Stimulated activated CD4-positive, alpha-beta T cell treated with anti-CD3 and anti-CD28 coated beads, TNF-alpha, amount 100 ng/mL, for 48 hours (primary cell): Measurements from ENCODE around the gene CHMP4B.

Source experiments
- DNase-seq, 3 donors: peaks; one replicate each; pipeline ENCODE4 v3.0.0-alpha.2; 2020; ENCODE audit warnings: low read depth in 3 of 3

CHMP4B gene

DNA sequence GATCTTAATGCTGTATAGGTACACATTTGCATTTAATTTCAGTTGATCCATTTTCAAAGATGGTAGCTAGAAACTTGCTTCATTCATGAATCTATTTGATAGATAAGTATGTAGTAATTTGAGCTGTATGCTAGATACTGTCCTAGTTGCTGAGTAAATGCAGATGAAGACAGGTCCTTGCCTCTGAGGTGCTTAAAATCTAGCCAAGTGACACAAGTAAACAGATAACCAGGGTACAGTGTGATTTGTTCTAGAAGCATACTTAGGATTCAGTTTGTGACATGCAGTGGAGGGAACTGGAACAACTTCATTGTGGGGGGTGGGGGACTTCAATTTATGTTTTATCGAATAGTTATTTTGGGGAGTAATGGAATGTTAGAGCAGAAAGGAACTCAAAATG, 9.2 kb downstream of the CHMP4B start:
- no peak for DNase-seq

DNA sequence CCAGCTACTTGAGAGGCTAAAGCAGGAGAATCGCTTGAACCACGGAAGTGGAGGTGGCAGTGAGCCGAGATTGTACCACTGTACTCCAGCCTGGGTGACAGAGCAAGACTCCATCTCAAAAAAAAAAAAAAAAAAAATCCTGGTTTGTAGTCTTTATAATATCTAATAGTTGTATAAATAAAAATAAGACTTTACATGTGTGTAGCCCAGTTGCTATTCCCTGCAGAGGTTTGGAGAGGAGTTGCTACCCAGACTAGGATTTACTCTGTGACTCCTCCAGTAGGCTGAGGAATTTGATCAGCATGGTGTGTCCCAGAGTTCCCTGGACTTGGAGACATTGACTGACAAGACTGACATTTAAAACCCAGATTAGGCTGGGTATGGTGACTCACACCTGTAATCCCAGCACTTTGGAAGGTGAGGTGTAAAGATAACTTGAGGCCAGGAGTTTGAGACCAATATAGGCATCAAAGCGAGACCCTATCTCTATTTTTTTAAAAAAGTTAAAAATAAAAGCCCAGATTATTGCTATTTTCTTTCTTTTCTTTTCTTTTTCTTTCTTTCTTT, 10.2 kb downstream of the CHMP4B start:
- DNase-seq = no peak

DNA sequence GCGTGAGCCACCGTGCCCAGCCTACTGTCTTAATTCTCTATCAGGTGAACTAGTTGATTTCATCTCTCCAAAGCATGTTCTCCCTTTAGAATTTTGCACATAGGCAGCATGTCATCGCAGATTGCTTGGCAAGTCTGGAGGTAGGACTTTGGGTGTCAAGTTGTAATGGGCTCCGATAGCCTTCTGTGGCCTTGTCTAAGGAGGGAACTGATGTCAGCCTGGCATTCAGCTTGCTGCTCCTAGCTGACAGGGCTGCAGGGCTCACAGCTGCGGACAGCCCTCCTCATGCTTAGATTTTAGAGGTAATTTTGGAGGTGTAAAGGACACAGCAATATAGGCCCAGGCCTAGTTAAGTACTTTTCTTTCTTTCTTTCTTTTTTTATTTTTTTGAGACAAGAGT, 11.3 kb downstream of the CHMP4B start:
- DNase-seq = no peak

DNA sequence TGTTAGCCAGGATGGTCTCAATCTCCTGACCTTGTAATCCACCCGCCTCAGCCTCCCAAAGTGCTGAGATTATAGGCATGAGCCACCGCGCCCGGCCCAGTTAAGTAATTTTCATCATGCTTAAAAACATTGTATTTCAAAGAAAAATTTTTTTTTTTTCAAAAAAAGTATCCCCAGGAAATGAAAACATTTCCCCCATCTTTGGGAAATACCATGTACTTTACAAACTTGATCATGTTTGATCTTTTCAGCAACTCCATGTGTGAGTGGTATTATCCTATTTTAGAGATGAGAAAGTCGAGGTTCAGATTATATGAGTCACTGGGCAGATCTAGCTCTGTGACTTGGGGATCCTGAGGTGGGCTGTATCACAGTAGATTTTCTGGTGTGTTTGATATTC, 11.8 kb downstream of the CHMP4B start:
- no peak for DNase-seq

DNA sequence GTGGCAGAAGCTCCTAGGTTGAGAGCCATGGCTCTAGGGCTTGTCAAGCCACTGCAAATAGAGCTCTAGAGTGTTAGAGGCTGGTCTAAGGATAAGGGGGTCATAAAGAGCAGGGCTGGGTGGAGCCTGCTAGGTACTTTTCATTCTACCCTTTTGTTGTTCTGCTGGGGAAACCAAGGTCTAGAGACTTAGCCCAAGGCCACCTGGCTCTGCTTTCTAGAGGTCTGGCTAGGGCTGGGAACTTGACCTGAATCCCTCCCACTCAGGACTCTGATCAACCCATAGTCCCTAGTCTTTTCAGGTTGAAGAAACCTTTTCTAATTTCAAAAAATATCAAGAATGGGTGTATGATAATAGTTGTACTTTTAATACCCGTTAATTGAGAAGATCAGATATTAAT, 13.7 kb downstream of the CHMP4B start:
- DNase-seq = no peak

DNA sequence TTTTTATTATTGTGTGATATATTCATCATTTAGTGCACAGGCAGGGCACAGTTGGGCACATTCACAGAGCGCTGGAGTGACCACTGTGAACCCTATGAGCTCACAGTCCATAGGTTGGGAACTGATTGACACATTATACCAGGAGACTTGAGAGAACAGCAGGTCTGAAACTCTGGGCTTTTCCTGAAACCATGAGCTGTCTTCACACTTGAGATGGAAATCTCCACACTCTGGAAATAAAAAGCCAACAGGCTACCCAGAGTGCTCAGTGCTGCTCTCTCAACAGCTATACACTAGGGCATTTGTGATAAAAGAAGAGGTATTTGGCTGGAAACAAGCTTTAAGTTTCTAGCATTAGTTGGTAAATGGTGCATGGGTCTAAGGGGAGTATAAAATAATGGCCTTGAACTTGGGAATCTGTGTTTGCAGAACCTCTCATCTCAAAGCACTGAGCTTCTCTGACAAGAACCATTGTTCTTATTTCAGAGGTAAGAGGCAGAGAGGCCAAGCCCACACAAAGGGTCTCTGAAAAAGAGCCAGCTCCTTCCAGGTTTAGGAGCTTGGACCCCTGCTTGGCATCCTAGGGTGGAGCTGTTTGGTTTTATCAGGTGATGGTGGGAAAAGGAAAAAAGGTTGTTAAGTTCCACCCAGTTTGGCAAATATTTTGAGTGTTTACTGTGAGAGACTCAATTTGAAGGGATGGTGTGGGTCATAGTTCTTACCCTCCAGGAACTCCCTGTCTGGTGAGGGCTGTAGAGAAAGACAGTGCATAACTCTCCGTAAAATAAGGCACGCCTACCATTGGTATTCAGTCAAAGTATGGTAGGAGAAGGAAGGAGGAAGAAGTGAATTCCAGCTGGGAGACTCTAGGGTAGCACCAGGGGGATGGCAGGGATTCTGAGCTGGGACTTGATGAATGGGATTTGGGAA, 14.5 kb downstream of the CHMP4B start:
- DNase-seq = no peak

DNA sequence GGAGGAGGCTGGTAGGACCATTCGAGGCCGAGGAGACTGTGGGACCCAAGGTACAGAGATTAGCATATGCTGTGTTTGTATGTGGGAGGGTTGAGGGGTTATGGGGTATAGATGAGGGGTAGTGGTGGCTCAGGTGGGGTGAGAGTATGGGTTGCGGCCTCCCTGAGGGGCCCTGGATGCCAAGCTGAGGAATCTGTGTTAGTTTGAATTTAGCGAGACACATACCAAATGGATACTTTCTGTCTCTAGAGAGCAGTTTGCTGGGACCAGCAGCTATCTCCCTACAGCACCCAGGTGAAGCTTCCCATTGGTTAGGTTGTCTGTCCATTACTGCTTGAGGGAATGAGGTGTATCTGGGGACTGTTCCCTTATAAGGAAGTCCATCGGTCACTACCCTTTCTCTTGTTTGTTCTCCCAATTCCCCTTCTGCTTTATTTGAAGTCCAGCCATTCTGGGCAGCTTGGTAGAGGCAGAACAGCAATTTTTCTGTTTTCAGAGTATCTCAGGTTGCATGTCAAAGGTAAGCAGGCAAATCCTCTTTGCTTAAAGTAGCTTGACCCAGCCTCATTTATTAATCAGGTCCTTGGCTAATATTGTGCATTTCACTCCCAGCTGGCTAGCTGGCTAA, 15.2 kb downstream of the CHMP4B start:
- no peak for DNase-seq

DNA sequence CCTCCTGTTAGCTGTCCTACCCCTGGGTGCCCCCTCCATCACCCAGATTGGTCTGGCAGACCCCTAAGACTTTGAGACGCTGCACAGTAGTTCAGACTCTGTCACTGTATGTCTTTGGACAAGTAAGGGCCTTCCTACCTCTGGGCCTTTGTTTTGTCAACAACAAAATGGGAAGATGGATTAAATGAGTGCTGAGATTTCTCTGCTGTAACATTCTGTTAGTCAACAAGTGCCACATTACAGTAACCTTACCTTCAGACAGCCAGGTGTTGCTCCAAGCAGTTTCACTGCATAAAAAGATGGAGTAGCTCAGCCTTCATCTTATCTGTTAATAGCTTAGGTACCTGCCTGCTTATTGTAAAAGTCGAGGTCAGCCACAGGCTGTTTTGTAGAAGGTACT, 16.0 kb downstream of the CHMP4B start:
- DNase-seq = no peak

DNA sequence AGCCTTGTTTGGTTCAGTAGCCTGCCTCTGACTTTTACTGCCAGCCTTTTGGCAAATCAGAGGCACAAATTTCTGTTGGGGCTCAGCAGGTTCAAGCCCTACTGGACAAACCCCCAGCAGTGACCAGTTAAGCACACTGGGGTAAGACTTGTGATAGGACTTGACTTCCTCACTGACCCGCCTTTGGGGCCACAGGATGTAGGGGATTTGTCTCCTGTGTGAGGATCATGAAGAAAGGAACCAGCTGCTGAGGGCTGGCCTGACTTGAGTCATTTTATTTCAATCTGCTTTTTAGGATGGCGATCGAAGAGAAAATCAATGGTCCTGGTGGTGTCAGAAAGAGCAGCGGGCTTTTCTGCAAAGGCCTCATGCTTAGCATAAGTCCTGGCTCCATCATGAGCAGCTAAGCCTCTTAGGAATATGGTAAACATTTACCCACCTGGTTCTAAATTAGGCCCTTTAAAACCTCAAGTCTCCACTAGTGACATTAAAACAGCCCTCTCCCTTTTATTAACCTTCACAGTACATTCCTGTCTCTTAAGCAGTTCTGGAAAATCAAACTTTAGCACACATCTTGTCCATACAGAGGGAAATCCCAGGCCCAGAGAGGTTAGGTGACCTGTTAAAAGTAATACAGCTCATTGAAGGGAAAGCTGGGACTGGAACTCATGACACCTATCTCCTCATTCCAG, 16.6 kb downstream of the CHMP4B start:
- DNase-seq = no peak

DNA sequence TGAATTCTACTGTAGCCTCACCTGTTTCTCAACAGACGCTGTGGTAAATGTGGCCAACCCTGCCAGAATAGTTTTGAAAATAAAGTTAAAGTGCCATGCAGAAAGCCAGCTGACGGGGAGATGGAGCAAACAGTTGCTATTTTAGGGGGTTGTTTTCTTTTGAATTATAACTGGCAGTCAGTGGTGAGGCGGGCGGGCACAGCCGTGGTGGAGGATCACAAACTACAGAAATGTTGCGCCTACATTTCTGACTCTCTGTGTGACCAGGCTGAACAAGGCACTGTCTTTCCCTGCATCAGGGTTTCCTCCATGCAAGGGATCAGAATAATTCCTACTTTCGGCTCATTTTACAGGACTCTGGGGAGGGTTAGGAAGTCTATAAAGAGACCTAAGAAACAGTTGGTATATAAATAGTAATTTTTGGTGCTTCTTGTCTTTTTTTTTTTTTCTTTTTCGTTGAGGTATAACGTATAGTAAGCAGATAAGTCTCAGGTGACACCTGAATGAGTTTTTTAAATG, 17.2 kb downstream of the CHMP4B start:
- no peak for DNase-seq

DNA sequence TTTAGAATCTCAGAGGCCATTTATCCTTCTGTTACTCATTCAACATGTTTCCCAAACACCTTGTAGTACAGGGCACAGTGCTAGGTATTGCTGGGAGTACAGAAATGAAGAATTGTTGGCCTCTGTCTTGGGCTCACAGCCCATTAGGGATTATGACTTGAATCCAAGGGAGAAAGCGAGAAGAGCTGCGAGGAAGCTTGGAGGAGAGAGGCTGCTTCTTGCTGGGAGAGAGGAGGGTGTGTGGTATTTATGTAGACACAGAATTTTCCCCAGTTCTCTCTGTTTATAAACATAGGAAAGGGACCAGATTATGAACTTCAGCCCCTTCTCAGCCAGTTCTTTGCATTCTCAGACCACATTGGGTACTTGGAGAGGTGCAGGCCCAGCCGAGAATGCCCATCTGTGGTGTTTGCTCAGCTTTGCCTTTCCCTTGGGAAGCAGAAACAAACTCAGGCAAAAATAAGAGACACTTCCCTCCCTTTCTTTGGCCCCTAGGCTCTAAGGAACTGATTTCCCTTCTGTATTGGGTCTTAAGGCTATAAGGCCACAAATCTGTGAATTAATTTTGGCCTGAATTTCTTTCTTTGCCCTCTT, 17.9 kb downstream of the CHMP4B start:
- DNase-seq = no peak

DNA sequence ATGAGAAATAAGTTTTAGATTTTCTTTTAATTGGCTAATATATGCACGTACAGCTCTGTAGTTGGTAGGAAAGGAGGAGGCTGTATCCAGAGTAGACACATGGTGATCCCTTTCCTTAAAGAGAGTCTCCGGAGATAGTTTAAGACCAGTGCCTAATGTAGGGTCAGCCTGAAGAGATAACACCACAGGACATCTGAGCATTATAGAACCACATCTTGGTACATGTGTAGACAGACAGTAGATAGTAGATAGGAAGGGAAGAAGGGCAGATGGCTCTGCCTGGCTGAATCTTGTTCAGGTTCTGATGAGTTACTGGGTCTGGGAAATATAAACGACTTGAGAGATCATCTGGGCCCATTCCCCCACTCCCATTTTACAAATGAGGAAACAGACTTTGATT, 18.5 kb downstream of the CHMP4B start:
- no peak for DNase-seq

DNA sequence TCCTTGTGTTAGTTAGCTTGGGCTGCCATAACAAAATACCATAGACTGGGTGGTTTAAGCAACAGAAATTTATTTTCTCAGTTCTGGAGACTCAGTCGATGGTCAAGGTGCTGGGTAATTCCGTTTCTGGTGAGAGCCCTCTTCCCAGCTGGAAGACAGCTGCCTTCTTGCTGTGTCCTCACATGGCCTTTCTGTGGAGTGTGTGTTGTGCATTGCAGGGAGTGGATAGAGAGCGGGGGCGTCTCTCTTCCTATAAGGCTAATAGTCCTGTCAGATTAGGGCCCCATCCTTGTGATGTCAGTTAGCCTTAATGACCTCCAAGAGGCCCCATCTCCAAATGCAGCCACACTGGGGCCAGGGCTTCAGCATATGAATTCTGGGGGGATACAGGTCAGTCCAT, 19.2 kb downstream of the CHMP4B start:
- no peak for DNase-seq

DNA sequence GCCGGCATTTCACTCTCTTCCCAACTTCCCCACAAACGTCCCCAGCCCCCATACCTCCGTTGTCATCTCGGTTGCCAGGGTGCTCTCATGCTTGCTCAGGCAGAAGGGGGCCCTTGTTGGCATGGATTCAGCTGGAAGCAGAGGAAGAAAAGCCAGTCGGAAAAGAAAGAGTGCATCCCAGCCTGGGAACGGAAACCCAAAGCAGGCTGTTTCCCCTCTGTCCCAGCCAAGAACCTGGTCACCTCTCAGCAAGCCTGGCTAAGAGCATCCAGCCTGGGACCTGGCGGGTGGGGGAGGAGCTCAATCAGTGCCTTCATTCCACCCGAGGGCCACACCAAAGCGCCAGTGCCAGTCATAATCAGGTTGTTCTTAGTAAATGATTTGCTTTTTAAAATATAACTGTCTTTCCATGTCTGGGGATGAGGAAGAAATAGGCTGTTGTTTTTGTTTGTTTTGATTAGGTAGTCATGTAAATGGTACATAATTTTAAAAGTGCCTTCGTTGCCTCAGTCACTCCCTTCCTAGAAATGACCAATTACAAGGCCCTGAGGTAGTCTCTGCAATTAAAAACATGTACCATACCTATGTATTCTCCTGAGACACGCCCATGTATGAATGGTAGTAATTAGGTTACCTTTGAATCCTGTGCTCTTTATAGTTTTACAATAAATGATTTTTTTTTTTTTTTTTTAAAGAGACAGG, 21.1 kb downstream of the CHMP4B start:
- DNase-seq = no peak

DNA sequence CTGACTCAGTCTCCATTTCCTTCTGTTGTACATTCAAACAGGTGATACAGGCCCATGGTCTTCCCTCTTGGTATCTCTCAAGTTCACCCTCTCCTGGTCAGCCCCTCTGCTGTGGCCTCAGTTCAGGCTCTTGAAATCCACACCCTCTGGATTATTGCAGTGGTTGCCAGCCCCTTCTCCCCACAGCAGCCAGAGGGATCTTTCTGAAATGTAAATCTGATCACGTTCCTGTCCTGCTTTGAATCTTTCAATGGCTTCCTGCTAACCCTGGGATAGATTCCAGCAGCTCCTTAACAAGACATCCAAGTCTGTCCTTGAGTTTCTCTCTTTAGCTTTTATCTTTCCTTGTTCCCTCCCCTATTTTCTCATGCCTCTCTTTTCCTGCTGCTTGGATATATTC, 22.2 kb downstream of the CHMP4B start:
- DNase-seq = no peak

DNA sequence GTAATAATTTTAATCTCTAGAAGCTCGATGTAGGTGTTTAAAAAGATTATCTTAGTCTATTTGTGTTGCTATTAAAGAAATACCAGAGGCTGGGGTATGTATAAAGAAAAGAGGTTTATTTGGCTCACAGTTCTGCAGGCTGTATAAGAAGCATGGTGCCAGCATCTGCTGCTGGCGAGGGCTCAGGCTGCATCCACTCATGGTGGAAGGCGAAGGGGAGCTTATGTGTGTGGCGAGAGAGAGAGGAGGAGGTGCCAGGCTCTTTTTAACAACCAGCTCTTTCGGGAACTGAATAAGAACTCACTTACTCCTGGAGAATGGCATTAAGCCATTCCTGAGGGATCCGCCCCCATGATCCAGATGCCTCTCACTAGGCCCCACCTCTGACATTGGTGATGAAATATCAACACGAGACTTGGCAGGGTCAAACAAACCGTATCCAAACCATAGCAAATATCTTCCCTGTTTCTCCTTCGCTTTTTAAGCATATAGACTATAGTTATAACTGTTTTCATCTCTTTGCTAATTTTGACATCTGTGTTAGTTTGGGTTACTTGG, 24.5 kb downstream of the CHMP4B start:
- no peak for DNase-seq

DNA sequence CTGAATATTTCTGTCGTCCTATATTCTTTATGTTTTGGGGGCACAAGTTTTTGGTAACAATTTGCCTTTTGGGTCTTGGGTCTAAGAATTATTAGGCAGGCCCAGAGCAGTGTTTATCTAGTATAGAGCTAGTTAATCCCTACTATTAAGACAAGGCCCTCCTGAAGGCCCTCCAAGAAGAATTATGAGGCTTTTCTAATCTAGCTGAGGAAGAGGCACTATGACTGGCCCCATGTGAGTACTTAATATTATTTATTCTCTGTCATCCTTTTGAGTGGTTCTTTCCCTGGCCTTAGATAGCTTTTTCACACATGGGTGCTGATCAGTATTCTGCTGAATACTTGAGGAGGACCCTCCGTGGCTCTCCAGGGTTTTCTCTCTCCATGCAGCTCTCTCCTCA, 25.1 kb downstream of the CHMP4B start:
- DNase-seq = no peak

DNA sequence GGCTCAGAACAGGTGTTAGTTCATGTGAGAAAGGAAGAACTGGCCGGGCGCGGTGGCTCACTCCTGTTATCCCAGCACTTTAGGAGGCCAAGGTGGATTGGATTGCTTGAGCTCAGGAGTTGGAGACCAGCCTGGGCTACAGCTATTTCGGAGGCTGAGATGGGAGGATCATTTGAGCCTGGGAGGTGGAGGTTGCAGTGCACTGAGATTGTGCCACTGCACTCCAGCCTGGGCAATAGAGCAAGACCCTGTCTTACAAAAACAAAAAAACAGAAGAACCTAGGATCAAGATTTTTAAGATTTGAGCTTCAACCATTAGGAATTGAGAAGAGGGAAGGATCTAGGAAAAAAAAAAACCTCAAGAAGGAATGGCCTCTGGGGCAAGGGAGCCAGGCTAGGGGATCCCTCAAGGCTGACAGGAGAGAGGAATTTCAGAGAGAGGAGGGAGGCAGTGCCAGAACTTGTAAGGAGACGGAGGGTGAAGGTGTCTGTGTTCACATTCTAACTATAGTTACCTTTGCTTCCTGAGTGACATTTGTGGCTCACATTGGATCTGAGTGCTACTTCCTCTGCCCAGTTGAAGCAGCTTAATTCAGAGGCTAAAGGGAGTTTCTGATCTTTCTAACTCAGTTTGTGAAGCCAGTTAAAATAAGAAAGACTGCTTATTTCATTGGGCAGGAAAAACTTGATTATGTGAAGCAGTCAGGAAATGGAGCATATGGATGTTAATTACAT, 26.1 kb downstream of the CHMP4B start:
- DNase-seq = no peak

DNA sequence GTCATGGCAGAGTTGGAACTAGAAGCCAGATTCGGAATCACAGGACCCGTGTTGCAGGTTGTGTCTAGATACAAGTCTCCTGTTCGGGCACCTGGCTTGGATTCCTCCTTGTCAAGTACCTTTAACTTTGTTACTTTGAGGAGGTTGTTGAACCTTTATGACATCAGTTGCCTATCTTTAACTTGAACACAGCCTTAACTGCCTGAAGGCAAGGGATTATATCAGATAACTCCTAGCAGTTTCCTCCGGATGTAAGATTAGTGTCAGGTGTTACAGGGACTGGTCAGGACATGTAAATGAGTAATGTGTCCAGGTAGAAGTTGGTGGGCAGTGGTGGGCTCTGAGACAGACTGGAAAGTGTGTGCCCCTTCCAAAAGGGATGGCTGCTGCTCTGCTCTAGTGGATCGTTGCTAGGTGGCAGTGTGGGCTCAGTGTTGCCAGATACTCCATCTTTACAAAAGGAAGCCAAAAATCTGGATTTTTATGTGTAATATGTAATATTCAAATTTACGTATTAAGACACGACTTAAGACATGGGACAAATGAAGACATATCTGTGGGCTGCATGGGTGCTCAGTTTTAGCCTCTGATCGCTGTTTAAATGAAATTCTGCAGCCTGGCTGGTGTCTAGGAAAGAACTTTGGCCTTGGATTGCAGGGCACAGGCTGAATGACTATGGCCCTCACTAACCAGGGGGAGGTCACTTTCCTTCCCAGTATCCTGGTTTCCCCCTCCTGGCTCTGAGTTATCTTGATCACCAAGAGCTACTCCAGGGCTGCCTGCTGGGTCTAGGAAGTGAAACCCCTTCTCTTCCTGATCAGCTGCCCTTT, 27.1 kb downstream of the CHMP4B start:
- no peak for DNase-seq
